HG03457 (cell line): ENCODE measurements around the gene EIF4E1B.

Experiments used
- ATAC-seq: cut with Tn5 transposase; IDR thresholded peaks from one replicate; pipeline ENCODE4 v1.9.1; 2021; ENCODE audit warnings: moderate number of reproducible peaks; ENCODE audit not compliant: unreplicated experiment

EIF4E1B gene

GRCh38 chr5:176644878-176645670 is 14.6 kb downstream of the EIF4E1B start:
- no peak for ATAC-seq

- no peak for ATAC-seq
Observed at GRCh38 chr5:176646049-176646706, 15.7 kb downstream of the EIF4E1B start.

GRCh38 chr5:176646707-176647029 is 16.2 kb downstream of the EIF4E1B start:
- no peak for ATAC-seq

DNA sequence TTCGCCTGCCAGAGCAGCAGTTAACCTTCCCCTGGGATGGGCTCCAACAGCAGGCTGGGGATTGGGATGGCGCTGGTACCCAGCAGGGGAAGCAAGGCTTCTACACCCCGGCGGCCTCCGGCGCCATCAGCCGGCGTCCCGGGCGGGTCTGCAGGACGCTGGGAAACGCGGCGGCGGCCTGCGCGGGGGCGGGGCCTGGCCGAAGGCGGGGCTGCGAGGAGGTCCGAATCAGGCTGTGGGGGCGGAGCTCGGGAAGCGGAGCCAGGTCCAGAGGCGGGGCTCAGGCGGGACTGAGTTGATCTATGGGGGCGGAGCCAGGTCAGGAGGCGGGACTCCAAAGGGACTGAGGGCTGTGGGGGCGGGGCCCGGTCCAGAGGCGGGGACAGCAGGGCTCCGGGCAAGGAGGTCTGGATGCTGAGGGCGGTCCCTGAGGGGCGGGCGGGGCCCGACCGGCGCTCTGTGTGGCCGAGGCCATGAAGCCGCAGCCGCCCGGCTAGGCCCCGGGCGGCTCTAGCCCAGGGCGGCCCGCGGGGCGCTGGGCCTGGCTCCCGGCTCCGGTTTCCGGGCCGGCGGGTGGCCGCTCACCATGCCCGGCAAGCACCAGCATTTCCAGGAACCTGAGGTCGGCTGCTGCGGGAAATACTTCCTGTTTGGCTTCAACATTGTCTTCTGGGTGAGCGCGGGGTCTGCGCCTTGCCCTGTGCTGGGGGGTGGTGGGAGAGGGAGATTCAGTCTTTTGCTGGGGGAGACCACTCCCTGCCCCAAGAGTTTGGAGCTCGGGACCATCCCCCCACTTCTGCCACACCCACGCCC is 16.8 kb downstream of the EIF4E1B start, which contains the start of gene TSPAN17:
Gene TSPAN17 (plus strand): TSS at position 455 of the 813 bp plus-strand sequence. CDS start 132 bp downstream, at position 587.
- ATAC-seq: peak; percentile 87

DNA sequence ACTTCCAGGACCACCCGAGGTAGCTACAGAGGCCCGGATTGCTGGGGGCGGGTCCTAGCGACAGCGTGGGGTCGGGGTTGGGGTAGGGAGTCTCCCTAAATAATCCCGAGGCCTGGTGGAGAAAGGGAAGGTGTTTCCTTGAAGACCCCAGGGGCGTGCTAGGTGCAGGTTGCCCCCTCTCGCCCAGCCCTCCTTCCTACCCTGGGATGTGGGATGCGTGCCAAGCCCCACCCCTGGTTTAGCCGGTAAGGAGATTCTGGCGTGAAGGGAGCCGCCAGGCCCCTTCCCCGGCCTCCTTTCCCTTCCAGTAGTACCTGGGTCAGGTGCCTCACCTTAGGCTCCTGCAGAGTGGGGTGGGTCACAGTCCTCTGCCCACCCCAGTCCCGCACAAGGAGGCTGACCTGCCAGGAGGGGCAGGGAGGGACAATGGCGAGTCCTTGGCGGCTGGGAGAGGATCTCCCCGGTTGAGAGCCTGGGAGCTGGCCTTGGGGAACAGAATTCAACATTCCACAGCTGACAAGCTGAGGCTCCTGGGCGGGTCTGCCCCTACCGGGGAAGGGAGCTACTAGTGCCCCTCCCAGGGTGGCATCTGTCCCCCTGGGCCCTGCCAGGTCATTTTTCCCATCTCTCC is 17.5 kb downstream of the EIF4E1B start:
- ATAC-seq: no peak

DNA sequence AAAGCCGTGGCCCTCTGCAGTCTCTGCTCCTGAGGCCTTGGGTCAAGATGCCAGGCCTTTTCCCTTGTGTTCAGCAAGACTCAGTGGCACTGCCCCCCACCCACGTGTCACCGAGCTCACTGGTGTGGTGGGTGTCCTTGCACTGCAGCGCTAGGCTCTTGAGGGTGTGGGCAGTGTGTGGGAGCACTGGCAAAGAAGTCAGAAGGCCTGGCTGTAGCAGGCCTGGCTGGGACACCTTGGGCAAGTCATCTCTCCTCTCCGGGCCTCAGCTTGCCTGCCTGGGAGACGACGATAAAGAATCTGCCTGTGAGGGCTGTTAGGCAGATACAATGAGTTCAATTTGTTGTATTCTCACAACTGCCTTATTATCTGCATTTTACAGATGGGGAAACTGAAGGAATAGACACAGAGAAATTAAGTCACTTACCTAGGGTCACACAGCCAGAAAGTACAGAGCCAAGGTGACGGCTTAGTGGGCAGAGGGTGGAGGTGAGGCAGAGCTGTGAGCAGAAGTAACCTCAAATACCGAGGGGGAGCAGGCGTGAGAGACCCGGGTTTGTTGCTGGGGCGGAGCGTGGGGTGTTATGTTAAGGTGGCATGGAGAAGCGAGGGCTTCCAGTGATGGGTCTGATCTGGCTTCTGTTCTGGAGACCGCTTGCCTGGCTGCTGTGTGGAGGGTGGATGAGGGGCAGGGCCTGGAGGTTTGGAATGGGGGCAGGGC is 18.2 kb downstream of the EIF4E1B start:
- no peak for ATAC-seq

DNA sequence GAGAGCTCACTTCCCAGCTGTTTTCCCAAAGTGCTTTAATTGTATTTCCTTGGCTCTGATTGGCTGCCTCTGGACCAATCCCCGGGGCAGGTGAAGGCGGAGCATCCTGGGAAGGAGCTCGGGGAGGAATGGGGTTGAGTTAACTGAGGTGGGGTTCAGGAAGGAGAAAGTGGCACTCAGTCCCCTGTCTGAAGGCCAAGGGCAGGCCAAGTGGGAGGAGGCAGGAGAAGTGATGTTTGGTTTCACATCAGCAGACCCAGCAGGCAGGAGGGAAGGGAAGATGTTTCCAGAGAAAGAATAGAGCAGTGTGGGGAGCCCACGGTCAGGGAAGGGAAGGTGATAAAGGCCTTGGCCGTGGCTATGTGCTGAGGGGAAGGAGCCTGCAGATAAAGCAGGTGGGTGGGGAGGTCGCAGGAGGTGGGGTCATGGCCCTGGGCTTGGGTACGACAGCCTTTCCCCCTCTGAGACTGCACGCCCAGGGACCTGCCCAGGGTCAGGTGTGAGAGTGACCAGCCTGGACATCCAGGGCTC is 19.9 kb downstream of the EIF4E1B start:
- ATAC-seq: no peak

DNA sequence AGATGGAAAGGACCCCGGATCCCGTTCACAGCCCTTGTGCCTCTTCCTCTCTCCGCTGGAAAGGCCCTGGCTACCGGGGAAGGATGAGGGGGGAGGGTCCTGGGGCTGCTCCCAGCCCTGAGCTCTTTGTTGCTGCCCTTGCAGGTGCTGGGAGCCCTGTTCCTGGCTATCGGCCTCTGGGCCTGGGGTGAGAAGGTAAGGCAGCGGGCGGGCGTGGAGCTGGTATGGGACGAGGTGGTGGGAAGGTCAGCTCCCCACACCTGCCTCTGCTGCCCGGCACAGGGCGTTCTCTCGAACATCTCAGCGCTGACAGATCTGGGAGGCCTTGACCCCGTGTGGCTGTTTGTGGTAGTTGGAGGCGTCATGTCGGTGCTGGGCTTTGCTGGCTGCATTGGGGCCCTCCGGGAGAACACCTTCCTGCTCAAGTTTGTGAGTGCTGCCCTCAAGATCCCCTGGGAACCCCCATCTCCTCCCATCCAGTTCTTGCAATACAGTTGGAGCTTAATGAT is 21.1 kb downstream of the EIF4E1B start:
- ATAC-seq: no peak

GRCh38 chr5:176652136-176652535 is 21.7 kb downstream of the EIF4E1B start:
- ATAC-seq: no peak

DNA sequence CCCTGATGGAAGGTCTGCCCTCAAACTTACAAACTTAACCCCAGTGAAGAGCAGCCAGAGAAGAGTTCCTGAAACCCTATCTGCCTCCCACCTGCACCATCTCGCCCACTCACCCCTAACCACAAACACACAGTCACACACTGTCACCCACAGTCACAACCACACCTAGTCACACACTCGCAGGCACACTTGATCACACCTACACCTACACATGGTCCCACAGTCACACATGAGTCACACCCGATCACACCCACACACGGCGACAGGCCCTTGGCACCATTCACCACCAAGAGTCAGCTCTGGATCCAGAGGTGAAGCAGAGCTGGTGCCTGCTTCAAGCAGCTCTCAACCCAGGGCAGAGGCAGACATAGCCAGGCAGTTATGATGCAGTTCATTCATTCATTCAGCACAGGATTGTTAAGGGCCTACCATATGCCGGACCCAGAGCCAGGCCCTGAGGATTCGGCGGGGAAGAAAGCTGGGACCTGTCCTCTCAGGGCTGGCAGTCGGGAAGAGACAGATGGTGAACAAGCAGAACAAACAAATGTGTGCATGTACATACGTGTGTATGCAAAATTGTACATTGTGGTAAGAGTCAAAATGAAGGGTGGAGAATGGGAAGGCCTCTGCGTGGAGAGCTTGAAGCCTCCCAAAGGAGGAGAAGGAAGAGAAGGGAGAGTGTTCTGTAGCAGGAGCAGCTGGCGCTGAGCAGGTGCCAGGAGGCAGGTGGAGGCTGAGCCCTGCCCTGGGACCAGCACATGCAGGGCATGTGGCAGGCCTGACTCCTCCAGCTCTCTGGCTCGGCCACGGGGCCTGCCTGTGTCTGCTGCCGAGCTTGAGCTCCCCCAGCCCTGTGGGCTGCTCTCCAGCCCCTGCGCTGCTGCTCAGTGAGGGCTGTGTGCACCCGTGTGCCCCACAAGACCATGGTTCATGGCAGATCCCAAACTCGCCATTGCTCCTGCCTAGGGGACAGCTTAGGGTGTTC is 23.2 kb downstream of the EIF4E1B start:
- no peak for ATAC-seq

DNA sequence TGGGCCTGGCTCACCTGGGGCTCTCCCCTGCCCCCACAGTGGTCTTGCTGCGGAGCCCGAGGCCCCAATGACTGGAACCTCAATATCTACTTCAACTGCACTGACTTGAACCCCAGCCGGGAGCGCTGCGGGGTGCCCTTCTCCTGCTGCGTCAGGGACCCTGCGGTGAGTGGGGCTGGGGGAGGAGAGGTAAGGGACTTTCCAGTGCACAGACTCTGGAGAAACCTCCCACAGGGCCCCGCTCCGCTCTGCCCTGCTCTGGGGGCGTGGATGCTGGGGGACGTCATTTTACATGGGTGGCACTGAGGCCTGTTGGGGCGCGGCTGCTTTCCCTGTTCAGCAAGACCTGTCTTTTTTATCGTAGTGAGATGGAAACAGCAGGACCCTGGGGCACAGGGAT is 24.4 kb downstream of the EIF4E1B start:
- no peak for ATAC-seq

GRCh38 chr5:176656467-176656990 is 26.1 kb downstream of the EIF4E1B start:
- ATAC-seq: no peak

DNA sequence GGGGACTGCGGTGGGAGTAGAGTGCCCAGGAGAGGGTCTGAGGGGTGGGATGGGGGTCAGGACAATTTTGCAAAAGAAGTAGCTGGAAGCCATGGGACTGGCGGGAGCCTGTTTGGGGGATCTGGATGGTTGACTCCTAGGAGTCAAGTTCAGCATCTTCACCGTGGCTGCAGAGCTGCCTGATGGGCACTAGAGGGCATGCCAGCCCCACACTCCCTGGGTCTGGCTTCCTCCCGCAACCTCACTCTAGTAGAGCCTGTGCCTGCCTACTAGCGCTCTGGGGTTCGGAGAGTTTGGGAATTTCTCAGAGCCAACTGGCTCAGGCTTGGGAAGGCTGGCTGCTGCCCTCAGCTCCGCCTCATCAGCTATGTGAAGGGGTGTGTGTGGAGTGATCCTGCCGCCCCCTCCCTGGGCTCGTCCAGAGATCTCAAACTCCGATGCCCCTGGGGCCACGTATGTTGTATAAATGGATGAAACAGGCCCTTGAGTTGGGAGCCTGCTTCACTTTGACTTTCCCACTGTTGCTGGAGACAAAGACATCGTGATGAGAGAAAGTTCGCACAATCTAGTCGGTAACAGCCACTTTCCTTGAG is 27.6 kb downstream of the EIF4E1B start:
- ATAC-seq: no peak

DNA sequence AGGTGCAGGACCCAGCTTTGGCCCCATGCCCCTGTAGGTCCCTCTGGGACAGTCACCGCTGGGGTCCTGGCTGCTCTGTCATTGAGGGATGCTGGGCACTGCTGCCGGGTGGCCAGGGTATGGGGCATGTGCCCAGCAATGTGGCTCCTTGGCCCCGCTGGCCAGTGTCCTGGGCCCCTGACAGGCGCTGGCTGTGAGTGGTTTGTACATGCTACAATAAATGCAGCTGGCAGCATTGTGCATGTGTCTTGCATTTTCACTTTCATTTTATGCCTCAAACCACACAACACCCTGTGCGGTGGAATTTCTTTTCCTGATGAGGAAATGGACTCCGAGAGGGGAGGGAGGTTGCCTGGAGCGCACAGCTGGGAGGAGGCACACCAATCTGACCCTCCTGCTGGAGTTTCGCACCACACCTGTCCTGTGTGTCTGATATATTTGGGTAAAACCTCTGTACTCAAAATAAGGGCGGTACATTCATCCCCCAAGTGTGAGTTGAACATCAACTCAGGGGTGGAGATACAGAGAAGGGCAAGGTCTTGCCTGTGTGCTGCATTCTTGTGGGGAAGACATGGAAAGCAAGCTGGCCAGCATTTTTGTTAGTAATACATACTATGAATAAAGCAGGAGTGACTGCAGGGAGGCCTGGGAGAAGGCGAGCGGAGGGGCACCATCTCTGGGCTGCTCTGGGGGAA is 28.5 kb downstream of the EIF4E1B start:
- ATAC-seq: no peak

- ATAC-seq: no peak
Observed at GRCh38 chr5:176659512-176659839, 29.0 kb downstream of the EIF4E1B start.

DNA sequence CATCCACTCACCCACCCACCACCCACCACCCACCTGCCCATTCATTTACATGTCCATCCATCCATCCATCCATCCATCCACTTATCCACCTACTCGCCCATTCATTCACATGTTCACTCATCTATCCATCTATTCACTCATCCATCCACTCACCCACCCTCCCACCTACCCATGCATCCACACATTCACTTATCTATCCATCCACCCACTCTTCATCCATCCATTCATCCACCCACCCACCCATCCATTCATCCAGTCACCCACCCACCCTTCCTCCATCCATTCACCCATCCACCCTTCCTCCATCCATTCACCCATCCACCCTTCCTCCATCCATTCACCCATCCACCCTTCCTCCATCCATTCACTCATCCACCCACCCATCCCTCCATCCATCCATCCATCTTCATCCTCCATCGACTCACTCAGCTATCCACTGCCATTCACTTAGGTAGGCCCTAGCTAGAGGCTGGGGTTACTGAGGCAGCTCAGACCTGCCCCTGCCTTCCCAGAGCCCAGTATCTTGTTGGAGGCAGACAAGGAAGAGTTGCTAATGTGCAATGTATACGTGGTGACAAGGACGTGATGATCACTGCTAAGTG is 29.5 kb downstream of the EIF4E1B start:
- no peak for ATAC-seq

GRCh38 chr5:176660530-176660859 is 30.0 kb downstream of the EIF4E1B start:
- ATAC-seq: peak; percentile 20
